SK-N-MC (cell line): ENCODE results near the gene FXR2.

ENCODE experiments used
- EZH2 ChIP-seq: fragments of 200-600 bp; sonication (generic); IDR thresholded peaks from one replicate; pipeline ENCODE4 v1.6.1; 2017; ENCODE audit warnings: antibody characterized with exemption
- FOXP2 ChIP-seq: optimal IDR thresholded peaks from 2 replicates; pipeline ENCODE3; 2011; ENCODE audit warnings: mild to moderate bottlenecking, moderate library complexity; ENCODE audit not compliant: insufficient read depth; ENCODE audit errors: extremely low read length, control extremely low read depth
- POLR2AphosphoS5 ChIP-seq: IDR thresholded peaks from 2 replicates; pipeline ENCODE4 v1.6.1; 2012; ENCODE audit warnings: mild to moderate bottlenecking, low read depth, low read length, borderline replicate concordance

DNA sequence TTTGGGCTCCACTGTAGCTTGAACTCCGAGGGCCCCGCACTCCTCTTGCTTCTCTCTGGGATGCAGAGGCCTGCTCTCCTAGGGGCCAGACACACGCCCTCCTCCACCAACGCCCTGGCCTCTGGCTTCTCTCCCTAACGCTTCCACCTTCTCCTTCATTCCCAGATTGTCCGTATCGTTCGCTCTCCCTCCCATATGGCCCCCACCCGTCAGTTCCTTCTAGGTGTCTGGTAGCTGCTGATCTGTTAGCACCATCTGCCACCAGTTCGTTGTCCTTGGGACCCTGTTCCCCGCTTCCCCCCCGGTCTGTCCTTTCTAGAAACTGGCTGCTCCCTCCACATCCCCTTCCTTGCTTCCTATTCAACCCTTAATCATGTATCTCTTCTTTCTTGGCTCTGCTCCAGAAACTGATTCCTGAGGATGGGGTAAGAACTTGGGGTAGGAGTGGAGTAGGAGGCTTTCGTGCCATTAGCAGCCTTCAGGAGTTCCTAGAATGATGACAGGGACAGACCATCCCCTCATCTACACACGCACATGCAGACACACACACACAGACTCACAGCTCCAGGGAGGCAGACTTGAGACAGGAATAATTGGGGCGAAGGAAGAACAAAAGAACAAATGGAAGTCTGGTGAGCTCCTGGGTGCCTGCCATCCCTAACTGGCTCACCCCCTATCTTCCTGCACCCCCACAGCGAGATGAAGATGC lies 40.3 kb upstream of the FXR2 start:
- TF ChIP-seq EZH2 (no peak), POLR2AphosphoS5 (no peak), FOXP2 (no peak)
